GM12878 (cell line): ENCODE data around the gene AP1G2. TPM values are rescaled to one million over a fixed set of nuclear protein-coding genes. Genes with fewer than 3 reads are reported as not detected.

Source experiments
- ATAC-seq: fragments of 200-7000 bp; cut with Tn5 transposase; 3 replicates; pipeline ENCODE4 v1.9.1; 2020; ENCODE audit warnings: mild to moderate bottlenecking, moderate library complexity
- BruUV-seq: library from RNA; stranded (reverse); fragments of 400-500 nt; replicated peaks from 2 replicates; lab custom pipeline; 2021; lab: Mats Ljungman, UMichigan
- CTCF ChIA-PET: fragments of 300-600 bp; sonication (Branson Sonifier 250); formaldehyde crosslinking; extraction: SDS; loops from one replicate; lab custom pipeline; 2021; ENCODE audit warnings: inconsistent platforms; lab: Yijun Ruan, JAX
- POLR2A ChIA-PET: fragments of 350-600 bp; formaldehyde crosslinking; extraction: SDS; loops from one replicate; lab custom pipeline; 2021; ENCODE audit warnings: inconsistent platforms; lab: Charles Lee
- RAD21 ChIA-PET: fragments of 300-600 bp; sonication (Branson Sonifier 250); formaldehyde crosslinking; loops from one replicate; lab custom pipeline; 2023; ENCODE audit warnings: antibody characterized with exemption; ENCODE audit not compliant: unreplicated experiment; lab: Charles Lee
- SMC1A ChIA-PET: fragments of 300-600 bp; sonication (Branson Sonifier 250); formaldehyde crosslinking; loops from one replicate; lab custom pipeline; 2023; ENCODE audit not compliant: unreplicated experiment, uncharacterized antibody; lab: Charles Lee
- DNase-seq: peaks from one replicate; pipeline ENCODE4 v3.0.0-alpha.2; 2011; ENCODE audit warnings: low read depth, low spot score
- FAIRE-seq: peaks from 3 replicates; lab custom pipeline; 2011; peaks lifted over from hg19 to GRCh38; lab: Jason Lieb, UNC
- H2AFZ ChIP-seq: 2 replicates; pipeline ENCODE4 v1.6.0; 2011; ENCODE audit warnings: low read depth, low read length, control low read depth; ENCODE audit not compliant: control insufficient read depth
- H3K27ac ChIP-seq: 2 replicates; pipeline ENCODE4 v1.5.1; 2011; ENCODE audit warnings: control low read depth; ENCODE audit not compliant: control insufficient read depth, insufficient read depth
- H3K27me3 ChIP-seq, 2 experiments: replicated peaks in 1 of 2; 2 replicates each; pipeline versions ENCODE4 v1.6.0 to v1.6.1; 2011; ENCODE audit warnings: low read length in 1 of 2; ENCODE audit not compliant: control insufficient read depth in 2 of 2, insufficient read depth in 2 of 2
- H3K36me3 ChIP-seq, 2 experiments: 2 replicates each; pipeline ENCODE4 v1.5.1; 2011; ENCODE audit warnings: low read length in 1 of 2; ENCODE audit not compliant: control insufficient read depth in 2 of 2, insufficient read depth in 2 of 2
- H3K4me1 ChIP-seq: 2 replicates; pipeline ENCODE4 v1.6.1; 2011; ENCODE audit warnings: mild to moderate bottlenecking, low read length, moderate library complexity, mixed read lengths; ENCODE audit not compliant: control insufficient read depth, insufficient read depth
- H3K4me2 ChIP-seq: 2 replicates; pipeline ENCODE4 v1.6.0; 2011; ENCODE audit warnings: control low read depth; ENCODE audit not compliant: control insufficient read depth, insufficient read depth
- H3K4me3 ChIP-seq: fragments of 200-600 bp; sonication (generic); 2 replicates; pipeline ENCODE4 v1.5.1; 2016
- H3K79me2 ChIP-seq: 2 replicates; pipeline ENCODE4 v1.6.0; 2011; ENCODE audit warnings: low read length; ENCODE audit not compliant: control insufficient read depth, insufficient read depth
- H3K9ac ChIP-seq: 2 replicates; pipeline ENCODE4 v1.8.0; 2011; ENCODE audit warnings: low read length, control low read depth, mixed read lengths; ENCODE audit not compliant: control insufficient read depth, insufficient read depth
- H3K9me3 ChIP-seq: replicated peaks from 3 replicates; pipeline ENCODE4 v1.5.1; 2011; ENCODE audit warnings: mild to moderate bottlenecking, low read length; ENCODE audit not compliant: control insufficient read depth, insufficient read depth
- H4K20me1 ChIP-seq: 2 replicates; pipeline ENCODE4 v1.6.0; 2011; ENCODE audit not compliant: control insufficient read depth, insufficient read depth
- HSF1 ChIP-seq: fragments of 150-350 bp; IDR thresholded peaks from 2 replicates; pipeline ENCODE4 v1.6.1; 2014; ENCODE audit warnings: mild to moderate bottlenecking, low read depth, low read length
- IRF5 ChIP-seq: fragments of 450-650 bp; IDR thresholded peaks from 2 replicates; pipeline ENCODE4 v1.6.1; 2017; ENCODE audit warnings: borderline replicate concordance
- KDM1A ChIP-seq: fragments of 200-600 bp; sonication (generic); IDR thresholded peaks from 2 replicates; pipeline ENCODE4 v1.6.1; 2016; ENCODE audit warnings: borderline replicate concordance
- NFXL1 ChIP-seq: fragments of 450-650 bp; IDR thresholded peaks from 2 replicates; pipeline ENCODE4 v1.6.1; 2017; ENCODE audit warnings: antibody characterized with exemption, mild to moderate bottlenecking, borderline replicate concordance
- POLR2A ChIP-seq: IDR thresholded peaks from 2 replicates; pipeline ENCODE4 v1.6.1; 2011; ENCODE audit warnings: low read depth, mild to moderate bottlenecking, low read length
- RELA ChIP-seq: fragments of 450-650 bp; IDR thresholded peaks from 2 replicates; pipeline ENCODE4 v1.8.0; 2014; ENCODE audit warnings: borderline replicate concordance; ENCODE audit not compliant: partially characterized antibody
- WGBS: methylation state at CpG from one replicate; pipeline ENCODE4 v1.1.6; 2016; ENCODE audit warnings: low lambda C conversion rate; ENCODE audit not compliant: insufficient replicate concordance, insufficient coverage; ENCODE audit errors: missing lambda C conversion rate; 5-methylcytosine and 5-hydroxymethylcytosine counted together
- in situ Hi-C: fragments of 300-500 bp; cut with MboI; formaldehyde crosslinking; loops from 9 replicates; pipeline ENCODE4 v1.14.3; 2018; ENCODE audit warnings: mixed read lengths
- intact Hi-C: fragments of 100-400 bp; cut with micrococcal nuclease; formaldehyde crosslinking; loops from one replicate; pipeline ENCODE4 v1.14.2; 2022; ENCODE audit not compliant: unreplicated experiment
- polyA plus RNA-seq, 11 experiments: library from polyadenylated mRNA; depleted of rRNA in 4 of 11; unstranded in 6 of 11; stranded (reverse) in 5 of 11; fragments of >200 nt; fragmentation: Nextera tagmentation in 4 of 11; fragmentation: Illumina TruSeq in 1 of 11; extraction: Ambion mirVana in 4 of 11; extraction: Trizol in 1 of 11; gene quantifications; 1 replicate in 1 of 11; 2 replicates in 10 of 11; pipeline versions ENCODE4 v1.2.1 to v1.2.3, GENCODE V29; 2011 to 2016; ENCODE audit warnings: inconsistent platforms in 2 of 11, missing spikeins in 2 of 11, low read depth in 1 of 11
- total RNA-seq, 4 experiments: library from RNA; depleted of rRNA in 3 of 4; stranded (reverse); fragments of >200 nt in 3 of 4; fragmentation: Illumina TruSeq in 1 of 4; extraction: Trizol in 1 of 4; gene quantifications; 2 replicates each; pipeline versions ENCODE4 v1.2.1 to v1.2.3, GENCODE V29; 2013 to 2021

Gene AP1G2
- total and polyA plus RNA-seq, 10 of the 15 experiments (the other 5 are each of a cell fraction or from before 2014, with no cell fraction given), result 41.5 to 146 (median 103) TPM

- SMC1A ChIA-PET, result interaction anchor here (0.6 to 2.0 kb wide), 6 partner anchors 11 to 63 kb away, joined by 3 to 4 read pairs (median 4); no protein-coding TSS in a partner anchor
- RAD21 ChIA-PET, result interaction anchor here (0.6 to 2.3 kb wide), 5 partner anchors 20 to 61 kb away, joined by 3 to 10 read pairs (median 3); no protein-coding TSS in a partner anchor
- Histone ChIP-seq H3K27me3 (no peaks in the 10 kb centered on the region), H3K9ac (no peak overlapping the region), H3K27ac (no peak overlapping the region), H3K4me1 (no peaks in the 10 kb centered on the region), H3K36me3 (no peaks in the 10 kb centered on the region), H2AFZ (no peak overlapping the region), H4K20me1 (no peaks in the 10 kb centered on the region), H3K4me2 (no peak overlapping the region), H3K9me3 (no peaks in the 10 kb centered on the region), H3K79me2 (no peaks in the 10 kb centered on the region), H3K4me3 (no peak overlapping the region)
- CTCF ChIA-PET, result interaction anchor here (0.8 to 11.4 kb wide), 13 partner anchors 8 to 213 kb away, joined by 3 to 131 read pairs (median 5); partner anchors contain the start of gene AP1G2
- no peak for ATAC-seq
- intact Hi-C loops (loop anchor here (5.0 kb wide), 1 partner anchor 41 kb away; no protein-coding TSS in a partner anchor), in situ Hi-C loops (no loop called here)
- no peak for DNase-seq
- FAIRE-seq, result no peak
- POLR2A ChIA-PET, result interaction anchor here (0.7 kb wide), 1 partner anchor 17 kb away, joined by 4 read pairs; the partner anchor contains the start of gene THTPA
- BruUV-seq, result no TSS peak
- 41% methylated on average over 6 of the region's 7 CpGs for WGBS
- no peak for TF ChIP-seq RELA
- no peak for TF ChIP-seq HSF1
- no peak for TF ChIP-seq NFXL1
- 0 out of 2 replicates have a peak, but pooled peaks have one; percentile 1 for TF ChIP-seq IRF5
- TF ChIP-seq KDM1A, result no peak
- no peak for TF ChIP-seq POLR2A
These were observed 28.8 kb downstream of the AP1G2 start for GRCh38 chr14:23538785-23539184.
